Measurements from ENCODE around the gene POLR1D. TPM values are rescaled to one million over a fixed set of nuclear protein-coding genes. Genes with fewer than 3 reads are reported as not detected.
A peak's percentile ranks its signal among the peaks of the same experiment; 100 is the strongest.

POLR1D gene
- total RNA-seq, 1 donor from 2014 or later: 120 TPM

- Histone ChIP-seq H3F3A (ENCODE audit: low read depth) (no peaks in the 10 kb centered on the region), H3K9me3 (ENCODE audit: low read depth) (no peaks in the 10 kb centered on the region), H3K79me2 (ENCODE audit: low read depth) (peaks cover 74% of the 10 kb centered on the region), H2AFZ (replicated peaks) (no peak overlapping the region), H3K4me3 (no peak overlapping the region), H3K9ac (no peak overlapping the region), H3K4me1 (peaks cover 23% of the 10 kb centered on the region), H3K27ac (no peak overlapping the region), H4K20me1 (ENCODE audit: low read depth) (peaks cover 78% of the 10 kb centered on the region), H3K27me3 (no peaks in the 10 kb centered on the region), H3K36me3 (no peaks in the 10 kb centered on the region), H3K4me2 (no peak overlapping the region)
- Mint-ChIP-seq H3K4me1 (peaks cover 9% of the 10 kb centered on the region), H3K27ac (no peak overlapping the region), H3K4me3 (no peak overlapping the region), H3K9me3 (no peaks in the 10 kb centered on the region), H3K27me3 (ENCODE audit: insufficient read depth, low read depth) (no peaks in the 10 kb centered on the region), H3K36me3 (peaks cover 9% of the 10 kb centered on the region)
- TF ChIP-seq EZH2 (IDR thresholded peaks at IDR 0.05) (no peak), EZH2phosphoT487 (IDR thresholded peaks at IDR 0.05) (no peak), CTCF (IDR thresholded peaks at IDR 0.05) (no peak)
- DNase-seq (ENCODE audit: low spot score): no peak
Observed at GRCh38 chr13:27636589-27637288, 15.0 kb downstream of the POLR1D start.

GRCh38 chr13:27637289-27637626 lies 15.6 kb downstream of the POLR1D start:
- Mint-ChIP-seq H3K27ac (no peak overlapping the region), H3K36me3 (peaks cover 5% of the 10 kb centered on the region), H3K27me3 (ENCODE audit: insufficient read depth, low read depth) (no peaks in the 10 kb centered on the region), H3K9me3 (no peaks in the 10 kb centered on the region), H3K4me3 (no peak overlapping the region), H3K4me1 (peaks cover 9% of the 10 kb centered on the region)
- Histone ChIP-seq H3K36me3 (no peaks in the 10 kb centered on the region), H4K20me1 (ENCODE audit: low read depth) (peaks cover 77% of the 10 kb centered on the region), H3K4me2 (no peak overlapping the region), H3K79me2 (ENCODE audit: low read depth) (peaks cover 75% of the 10 kb centered on the region), H3K9me3 (ENCODE audit: low read depth) (no peaks in the 10 kb centered on the region), H3K9ac (no peak overlapping the region), H2AFZ (replicated peaks) (no peak overlapping the region), H3K4me3 (no peak overlapping the region), H3F3A (ENCODE audit: low read depth) (no peaks in the 10 kb centered on the region), H3K27ac (no peak overlapping the region), H3K27me3 (no peaks in the 10 kb centered on the region), H3K4me1 (peaks cover 23% of the 10 kb centered on the region)
- DNase-seq (ENCODE audit: low spot score): peak; percentile 18
- TF ChIP-seq EZH2phosphoT487 (IDR thresholded peaks at IDR 0.05): no peak
- no peak for TF ChIP-seq CTCF (IDR thresholded peaks at IDR 0.05)
- TF ChIP-seq EZH2 (IDR thresholded peaks at IDR 0.05): no peak

GRCh38 chr13:27638001-27638400 lies 16.3 kb downstream of the POLR1D start:
- Mint-ChIP-seq H3K27me3 (ENCODE audit: insufficient read depth, low read depth) (no peaks in the 10 kb centered on the region), H3K4me3 (no peak overlapping the region), H3K27ac (no peak overlapping the region), H3K36me3 (no peaks in the 10 kb centered on the region), H3K4me1 (peaks cover 9% of the 10 kb centered on the region), H3K9me3 (no peaks in the 10 kb centered on the region)
- Histone ChIP-seq H3K4me3 (no peak overlapping the region), H3K27ac (no peak overlapping the region), H3K4me2 (no peak overlapping the region), H3K36me3 (no peaks in the 10 kb centered on the region), H3K27me3 (no peaks in the 10 kb centered on the region), H3K9me3 (ENCODE audit: low read depth) (no peaks in the 10 kb centered on the region), H2AFZ (replicated peaks) (no peak overlapping the region), H4K20me1 (ENCODE audit: low read depth) (peaks cover 80% of the 10 kb centered on the region), H3F3A (ENCODE audit: low read depth) (no peaks in the 10 kb centered on the region), H3K79me2 (ENCODE audit: low read depth) (peaks cover 74% of the 10 kb centered on the region), H3K9ac (no peak overlapping the region), H3K4me1 (peaks cover 23% of the 10 kb centered on the region)
- no peak for DNase-seq (ENCODE audit: low spot score)
- TF ChIP-seq EZH2phosphoT487 (IDR thresholded peaks at IDR 0.05) (no peak), EZH2 (IDR thresholded peaks at IDR 0.05) (no peak), CTCF (IDR thresholded peaks at IDR 0.05) (no peak)
